Fibroblast of the conjunctiva (primary cell): ENCODE results near the gene HIGD1C.
"Not testable (repeated sequence)": the region's sequence is repeated elsewhere in the genome, so short reads cannot be mapped to it uniquely, and the experiment has no call there.

Experiments
- DNase-seq: peaks from one replicate; pipeline ENCODE4 v3.0.0-alpha.2; 2010; ENCODE audit warnings: low read depth

HIGD1C gene

DNA sequence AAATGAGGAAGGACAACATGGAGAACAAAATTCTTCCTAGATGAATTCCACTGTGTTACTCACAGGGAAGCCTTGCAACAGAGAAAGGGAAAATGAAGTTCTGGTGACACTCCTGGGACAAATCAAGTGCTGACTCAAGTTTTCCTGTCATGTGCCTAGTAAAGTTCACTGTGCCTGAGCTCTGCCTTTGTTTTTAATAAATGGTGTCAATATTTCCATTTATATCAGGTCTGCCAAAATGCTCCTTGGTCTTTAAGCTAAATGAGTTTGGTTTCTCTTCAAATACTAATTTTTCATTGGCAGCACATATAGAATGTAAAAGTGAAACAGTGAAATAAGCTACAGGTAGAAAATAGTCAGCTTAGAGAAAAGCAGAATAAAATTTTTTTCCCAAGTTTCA lies 33.0 kb downstream of the HIGD1C start:
- DNase-seq: peak; percentile 68

DNA sequence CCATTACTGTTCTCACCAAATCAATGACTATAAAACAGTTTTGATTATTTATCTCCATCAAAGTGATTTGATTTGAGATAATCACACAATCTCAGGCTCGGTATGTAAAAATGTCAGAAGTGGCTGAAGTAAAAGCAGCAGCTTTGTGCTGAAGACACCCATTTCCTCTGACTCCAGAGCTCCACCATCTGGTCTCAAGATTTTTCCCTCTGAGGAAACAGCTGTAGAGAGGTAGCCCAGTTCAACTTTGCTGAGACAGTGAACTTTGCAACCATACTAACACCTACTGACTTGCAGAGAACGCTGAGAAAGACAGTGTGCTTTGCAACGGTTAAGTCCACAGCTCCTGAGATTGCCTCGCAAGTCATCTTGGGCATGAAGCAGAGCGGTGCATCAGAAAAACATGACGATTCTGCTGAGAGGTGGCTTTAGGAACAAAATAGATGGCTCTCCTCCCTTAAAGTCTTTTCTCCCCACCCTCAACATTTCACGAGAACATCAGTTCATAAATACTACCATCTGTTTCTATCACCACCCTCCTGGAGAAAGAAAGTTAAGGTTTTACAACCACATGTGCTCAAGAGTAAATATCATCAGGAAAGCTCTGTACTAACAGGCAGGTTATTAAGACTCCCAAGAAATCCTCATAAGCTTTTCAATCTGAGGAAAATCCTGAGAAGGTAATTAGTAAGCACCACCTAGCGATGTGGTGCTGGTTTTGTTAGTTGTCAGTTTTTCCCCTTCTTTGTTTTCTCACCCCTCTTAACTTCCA lies 34.8 kb downstream of the HIGD1C start:
- peak; percentile 57 for DNase-seq

DNA sequence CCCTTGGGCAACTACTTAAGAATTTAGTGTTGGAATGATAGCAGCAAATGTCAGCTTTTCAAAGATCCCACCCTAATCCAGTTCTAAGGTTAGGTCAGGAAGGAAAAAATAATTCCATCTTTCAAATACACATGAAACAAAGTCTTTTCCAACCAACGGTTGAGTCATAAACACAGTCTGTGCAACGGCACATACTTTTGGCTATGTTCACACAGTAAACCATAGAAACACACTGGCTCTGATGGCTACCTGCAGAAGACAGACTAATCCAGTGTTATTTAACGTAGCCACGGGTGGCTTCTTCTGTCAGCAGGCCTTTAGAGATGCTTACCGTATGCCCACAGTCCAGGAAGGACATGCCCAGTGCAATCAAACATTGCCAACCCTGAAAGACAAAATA lies 35.7 kb downstream of the HIGD1C start:
- no peak for DNase-seq

DNA sequence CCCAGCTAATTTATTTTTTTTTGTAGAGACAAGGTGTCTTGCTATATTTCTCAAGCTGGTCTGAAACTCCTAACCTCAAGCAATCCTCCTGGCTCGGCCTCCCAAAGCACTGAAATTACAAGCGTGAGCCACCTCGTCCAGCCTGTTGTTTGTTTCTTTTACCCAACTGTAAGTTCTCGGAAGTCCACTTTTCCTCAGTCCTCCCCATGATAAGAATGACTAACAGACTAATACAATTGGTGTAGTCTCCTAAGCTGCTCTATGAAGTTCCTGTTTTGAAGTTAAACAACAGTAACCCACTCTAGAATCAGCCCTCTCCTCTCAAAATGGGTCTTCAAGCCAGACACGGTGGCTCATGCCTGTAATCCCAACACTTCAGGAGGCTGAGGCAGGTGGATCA lies 36.5 kb downstream of the HIGD1C start:
- DNase-seq: no peak

DNA sequence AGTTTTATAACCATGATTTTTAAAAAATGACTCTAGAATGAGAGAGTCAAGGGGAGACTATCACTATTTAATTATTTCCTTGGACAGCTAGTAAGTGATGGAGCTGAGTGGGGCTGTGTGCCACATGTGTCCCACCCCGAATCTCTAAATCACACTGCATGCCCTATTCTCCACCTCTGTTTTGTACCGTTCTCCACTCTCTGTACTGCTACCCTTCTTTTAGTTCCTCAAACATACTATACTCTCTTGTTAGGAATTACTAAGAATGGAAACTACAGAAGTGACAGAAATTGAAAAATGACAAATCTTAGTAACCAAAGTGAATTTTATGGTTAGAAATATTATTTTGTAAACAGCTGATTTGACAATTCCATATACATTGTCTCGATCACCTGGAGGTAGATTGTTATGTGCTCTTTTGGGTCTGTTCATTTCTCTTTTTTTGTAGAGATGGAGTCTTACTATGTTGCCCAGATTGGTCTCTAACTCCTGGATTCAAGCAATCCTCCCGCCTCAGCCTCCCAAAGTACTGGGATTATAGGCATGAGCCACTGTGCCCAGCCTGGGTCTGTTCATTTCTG lies 37.9 kb downstream of the HIGD1C start:
- no peak for DNase-seq

DNA sequence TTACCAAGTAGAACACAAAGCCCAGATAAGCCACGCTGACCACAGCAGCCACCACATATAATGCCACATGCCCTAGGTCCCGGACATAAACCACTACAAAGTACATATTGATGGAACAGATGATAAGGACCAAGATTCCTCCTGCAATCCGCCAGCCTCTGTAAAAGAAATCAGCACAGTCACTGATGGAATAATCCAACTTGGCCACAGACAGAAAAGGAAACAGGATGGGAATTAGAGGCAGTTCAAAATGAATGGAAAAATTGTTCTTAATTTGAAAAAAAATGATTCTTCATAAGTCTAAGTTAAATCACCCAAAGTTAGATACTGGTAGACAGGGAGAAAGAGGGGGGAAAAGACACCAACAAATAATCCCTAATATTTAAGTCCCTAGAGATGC lies 38.4 kb downstream of the HIGD1C start:
- DNase-seq: no peak

DNA sequence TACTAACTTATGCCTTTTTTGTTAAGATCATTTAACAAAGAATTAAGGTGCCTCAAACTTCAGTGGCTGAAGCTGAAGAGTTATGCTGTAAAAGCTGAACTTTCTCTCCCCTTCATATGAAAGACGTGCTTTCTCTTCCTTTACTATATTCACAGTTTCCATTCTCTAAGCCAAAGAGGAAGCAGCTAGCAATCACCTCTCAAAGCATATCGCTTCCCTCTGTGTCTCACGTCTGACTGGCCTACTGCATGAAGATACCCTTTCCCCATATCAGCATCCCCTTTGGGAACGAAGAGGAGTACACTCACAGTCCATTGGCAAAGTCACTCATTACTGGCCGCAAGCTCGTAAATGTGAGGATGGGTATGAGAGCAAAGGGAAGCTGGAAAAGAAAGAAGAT lies 38.9 kb downstream of the HIGD1C start:
- no peak for DNase-seq

DNA sequence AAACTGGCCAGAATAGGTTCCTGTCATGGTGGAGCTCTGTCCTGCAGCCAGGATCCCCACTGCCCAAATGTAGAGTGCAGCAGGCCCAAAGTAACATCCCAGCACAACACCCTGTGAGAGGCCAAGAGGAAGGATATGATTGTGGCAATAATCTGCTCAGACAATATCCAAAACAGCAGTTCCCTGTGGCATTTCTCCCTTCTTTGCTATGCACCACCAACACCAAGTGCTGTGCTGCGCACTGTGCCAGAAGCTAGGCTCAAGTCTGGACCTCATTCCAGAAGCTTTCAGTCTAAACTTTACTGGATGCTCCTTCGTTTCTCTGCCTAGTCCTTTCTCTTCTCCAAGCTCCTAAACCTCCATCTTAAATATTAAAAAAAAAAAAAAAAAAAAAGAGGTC lies 40.5 kb downstream of the HIGD1C start:
- no peak for DNase-seq

DNA sequence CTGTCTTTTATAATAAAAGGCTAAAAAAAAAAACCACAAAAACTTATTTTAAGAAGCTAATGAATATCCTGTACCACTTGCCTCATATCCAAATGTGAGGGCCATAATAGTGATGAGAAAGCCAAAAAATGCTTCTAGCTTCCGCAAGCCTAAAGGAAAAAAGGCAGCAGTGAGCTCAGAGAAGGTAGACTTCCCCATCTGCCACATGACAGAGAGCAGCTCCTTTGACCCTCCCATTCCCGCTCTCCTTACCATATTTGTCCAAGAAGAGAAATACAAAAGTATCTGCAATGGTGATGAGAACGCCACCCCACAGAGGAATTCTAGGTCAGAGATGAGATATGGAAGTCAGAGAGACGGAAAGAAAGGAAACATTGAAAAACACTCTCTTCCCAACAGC lies 46.7 kb downstream of the HIGD1C start:
- DNase-seq: no peak

DNA sequence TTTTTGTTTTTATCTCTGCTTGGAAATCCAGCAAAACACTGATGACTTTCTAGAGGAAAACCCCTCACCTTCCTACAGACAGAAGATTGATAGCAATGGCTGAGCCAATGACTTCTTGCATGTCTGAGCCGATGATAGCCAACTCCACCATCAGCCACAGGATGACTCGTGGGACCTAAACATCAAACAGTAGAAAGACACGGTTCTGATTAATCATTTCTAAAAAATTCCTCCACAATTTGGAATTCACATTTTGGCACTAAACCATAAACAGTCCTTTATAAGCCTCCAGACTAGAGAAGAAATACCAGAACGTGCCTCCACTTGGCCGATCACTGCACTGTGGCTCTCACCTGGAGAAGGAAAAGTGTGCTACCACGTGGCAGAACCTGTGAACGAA lies 47.9 kb downstream of the HIGD1C start:
- DNase-seq: no peak

DNA sequence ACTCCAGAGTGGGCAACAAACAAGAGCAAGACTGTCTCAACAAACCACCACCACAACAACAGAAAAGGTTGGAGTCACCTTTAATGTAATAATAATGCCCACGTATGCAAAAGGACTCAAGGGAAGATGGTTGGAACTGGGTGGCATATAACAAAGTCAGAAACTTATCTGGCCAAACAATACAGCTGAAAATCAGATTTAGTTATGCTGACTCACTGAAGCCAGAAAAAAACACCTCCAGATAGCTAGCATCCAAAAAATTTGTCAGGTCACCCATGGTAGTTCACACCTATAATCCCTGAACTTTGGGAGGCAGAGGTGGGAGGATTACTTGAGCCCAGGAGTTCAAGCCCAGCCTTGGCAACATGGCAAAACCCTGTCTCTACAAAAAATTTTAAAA lies 49.5 kb downstream of the HIGD1C start:
- DNase-seq: no peak

DNA sequence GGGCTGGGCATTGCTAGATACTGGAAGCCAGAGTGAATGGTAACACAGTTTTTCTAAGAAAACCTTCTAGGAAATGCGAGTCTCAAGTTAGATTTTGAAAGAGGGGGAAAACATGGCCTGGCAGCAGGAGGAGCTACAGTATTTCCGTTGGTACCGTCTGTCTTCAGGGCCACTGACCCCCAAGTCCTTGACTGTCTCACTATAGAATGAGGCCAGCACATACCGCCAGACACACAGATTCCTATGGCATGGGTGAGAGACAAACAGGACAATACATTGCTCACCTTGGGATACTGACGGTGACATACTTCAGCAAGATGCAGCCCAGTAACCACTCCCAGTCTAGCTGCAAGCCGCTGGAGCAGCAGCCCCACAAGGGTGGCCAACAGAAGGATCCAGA lies 52.2 kb downstream of the HIGD1C start:
- DNase-seq: no peak

DNA sequence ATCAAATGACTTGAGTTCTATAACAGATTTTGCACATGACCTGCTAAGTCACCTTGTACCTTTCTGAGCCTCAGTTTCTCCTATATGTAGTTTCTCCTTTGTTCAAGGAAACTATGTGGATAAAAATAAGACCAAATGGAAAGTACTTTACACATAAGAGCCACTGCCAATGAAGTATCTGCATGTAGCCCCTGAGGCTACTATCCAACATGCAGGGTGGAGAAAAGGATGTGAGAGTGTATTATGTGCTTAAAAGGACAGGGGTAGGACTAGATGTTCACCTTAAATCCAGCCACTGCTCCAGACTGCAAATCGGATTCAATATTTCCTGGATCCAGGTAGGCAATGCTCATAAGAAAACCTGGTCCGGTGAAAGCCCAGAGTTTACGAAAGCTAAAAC lies 52.7 kb downstream of the HIGD1C start:
- no peak for DNase-seq

DNA sequence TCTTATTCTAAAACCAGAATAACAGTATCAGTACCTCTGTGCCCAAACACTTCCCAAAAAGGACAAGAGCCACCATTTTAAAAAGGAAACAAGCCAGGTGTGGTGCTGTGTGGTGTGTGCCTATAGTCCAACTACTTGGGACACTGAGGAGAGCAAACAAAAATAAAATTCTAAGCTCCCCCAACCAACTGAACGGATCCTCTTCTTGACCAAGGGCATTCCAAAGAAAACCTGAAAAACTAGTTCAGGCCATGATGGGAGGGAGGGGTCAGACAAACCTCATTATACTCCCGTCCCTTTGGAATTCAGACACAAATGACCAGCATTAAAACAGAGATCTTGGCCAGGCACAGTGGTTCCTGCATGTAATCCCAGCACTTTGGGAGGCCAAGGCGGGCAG lies 53.3 kb downstream of the HIGD1C start:
- no peak for DNase-seq

DNA sequence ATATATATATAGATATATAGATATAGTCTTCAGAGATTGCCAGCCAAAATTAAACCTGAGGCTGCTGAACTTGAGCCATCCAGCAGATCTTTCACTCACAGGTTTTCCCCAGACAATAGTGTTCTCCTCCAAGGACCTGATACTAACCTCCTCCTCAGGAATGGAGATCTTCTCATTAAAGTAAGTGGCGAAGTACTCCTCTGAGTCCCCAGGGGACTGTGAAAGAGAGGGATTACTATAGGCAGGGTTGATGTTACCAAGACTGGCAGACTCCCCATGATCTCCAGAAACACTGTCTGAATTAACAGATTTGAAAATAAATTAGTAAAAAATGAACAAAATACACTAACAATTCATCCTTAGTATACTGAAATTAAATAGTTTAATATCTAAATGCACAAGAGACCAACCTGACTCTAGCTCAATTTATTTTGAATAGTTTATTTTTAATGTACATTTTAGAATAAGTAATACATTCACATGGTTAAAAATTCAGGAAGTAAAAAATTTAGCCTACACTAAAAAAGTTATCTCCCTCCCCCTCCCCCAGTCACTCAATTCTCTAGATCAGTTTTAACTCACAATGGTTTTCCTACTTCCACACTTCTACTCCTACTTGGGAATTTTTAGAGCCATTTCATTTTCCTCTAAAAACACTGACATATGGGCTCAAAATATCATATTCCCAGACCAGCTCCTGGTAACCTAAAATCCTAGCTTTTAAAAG lies 56.1 kb downstream of the HIGD1C start:
- DNase-seq: no peak

DNA sequence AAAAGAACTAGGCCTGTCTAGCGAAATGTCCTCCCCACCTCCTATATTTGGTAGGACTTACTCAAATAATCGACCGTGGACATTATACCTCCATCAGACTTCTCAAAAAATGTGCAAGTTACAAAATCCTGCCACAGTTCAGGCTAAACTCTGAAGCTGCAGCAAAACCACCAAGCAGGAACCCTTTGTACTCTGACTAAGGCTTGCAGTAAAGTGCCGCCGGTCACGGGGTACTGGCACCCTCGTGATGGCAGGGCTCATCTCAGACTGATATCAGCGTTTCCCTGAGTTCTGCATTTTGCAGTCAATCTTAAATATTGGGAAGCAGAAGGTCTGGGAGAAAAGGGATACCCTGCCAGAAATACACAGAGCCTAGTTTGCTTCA lies 56.7 kb downstream of the HIGD1C start:
- DNase-seq: no peak

DNA sequence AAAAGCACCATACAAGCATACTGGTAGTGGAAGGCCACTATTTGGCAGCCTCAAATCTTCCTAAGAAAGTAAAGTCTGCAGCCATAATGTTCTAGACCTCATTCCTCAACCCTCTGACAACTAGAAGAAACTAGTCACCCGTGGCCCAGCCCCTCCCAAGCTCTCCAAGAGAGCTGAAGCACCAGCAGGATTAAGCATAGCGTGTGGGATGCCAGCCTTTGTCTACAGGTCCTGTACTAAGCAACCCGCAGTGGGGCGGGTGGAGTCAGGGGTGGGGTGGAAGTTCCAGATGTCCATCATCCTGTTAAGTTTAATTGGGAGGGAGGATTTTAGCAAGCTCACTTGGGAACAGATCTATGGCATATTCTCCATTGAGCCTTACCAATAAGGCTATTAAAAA lies 59.6 kb downstream of the HIGD1C start:
- no peak for DNase-seq

DNA sequence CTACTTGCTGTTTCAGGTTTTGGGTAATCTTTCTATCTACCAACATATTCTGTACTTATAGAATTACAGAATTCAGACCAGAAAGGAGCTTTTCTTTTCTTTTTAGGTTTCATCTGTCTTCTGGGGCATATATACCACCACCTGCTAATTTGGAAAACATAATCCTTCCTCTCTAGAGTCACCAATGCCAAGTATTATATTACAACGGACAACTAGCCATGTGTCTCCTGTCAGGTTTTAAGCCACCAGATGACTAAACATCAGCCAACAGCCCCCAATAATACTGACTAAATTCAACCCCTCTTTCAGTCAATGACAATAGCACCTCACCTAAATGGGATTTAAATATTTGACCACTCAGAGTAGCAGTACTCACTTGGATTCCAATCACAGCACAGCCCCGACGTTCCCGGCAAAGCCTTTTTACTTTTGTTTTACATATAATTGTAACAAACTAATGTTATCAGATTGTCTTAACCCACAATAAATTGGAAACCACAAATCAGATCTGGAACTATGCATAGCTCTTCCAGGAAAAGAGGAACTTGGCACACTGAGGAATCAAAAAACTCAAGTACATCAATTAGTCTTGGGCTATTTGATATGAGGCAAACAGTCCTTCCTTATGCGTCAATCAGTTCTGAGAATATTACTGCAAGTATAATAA lies 60.4 kb downstream of the HIGD1C start:
- DNase-seq: no peak

DNA sequence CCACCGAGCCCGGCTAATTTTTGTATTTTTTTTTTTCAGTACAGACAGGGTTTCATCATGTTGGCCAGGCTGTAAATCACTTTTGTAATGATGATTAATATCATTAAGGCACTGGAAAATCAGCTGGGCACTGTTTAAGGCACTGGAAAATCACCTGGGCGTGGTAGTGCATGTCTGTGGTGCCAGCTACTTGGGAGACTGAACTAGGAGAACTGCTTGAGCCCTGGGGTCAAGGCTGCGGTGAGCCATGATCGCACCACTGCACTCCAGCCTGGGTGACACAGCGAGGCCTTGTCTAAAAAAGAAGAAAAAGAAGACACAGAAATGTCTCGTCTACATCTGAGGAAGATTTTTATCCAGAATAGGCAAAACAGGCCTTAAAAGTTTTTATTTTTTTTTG lies 61.1 kb downstream of the HIGD1C start:
- no peak for DNase-seq

DNA sequence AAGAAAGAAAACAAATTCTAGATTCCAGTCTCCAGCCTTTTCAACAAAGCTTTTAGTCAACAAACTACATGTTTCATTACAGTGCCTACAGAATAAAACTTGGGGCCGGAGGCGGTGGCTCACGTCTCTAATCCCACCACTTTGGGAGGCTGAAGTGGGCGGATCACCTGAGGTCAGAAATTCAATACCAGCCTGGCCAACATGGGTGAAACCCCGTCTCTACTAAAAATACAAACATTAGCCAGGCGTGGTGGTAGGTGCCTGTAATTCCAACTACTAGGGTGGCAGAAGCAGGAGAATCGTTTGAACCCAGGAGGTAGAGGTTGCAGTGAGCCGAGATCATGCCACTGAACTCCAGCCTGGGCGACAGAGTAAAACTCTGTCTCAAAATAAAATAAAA lies 62.1 kb downstream of the HIGD1C start:
- not testable (repeated sequence) for DNase-seq

DNA sequence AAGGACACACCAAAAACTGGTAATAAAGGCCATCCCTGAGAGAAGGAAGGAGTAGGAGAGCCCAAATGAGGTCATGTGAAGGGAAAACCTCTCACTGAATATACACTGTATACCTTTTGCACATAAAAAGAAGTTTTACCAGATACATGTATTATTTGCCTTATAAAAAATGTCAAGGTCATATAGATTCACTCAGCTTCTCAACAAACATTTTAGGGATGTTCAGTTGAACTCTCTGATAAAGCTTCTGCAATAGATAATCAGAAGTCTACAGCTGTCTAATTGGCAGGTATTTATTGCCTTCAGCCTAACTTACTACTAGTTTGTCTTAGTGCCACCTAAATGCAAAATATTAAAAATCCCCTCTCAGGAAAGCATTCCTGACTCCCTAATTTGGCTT lies 65.1 kb downstream of the HIGD1C start:
- no peak for DNase-seq

DNA sequence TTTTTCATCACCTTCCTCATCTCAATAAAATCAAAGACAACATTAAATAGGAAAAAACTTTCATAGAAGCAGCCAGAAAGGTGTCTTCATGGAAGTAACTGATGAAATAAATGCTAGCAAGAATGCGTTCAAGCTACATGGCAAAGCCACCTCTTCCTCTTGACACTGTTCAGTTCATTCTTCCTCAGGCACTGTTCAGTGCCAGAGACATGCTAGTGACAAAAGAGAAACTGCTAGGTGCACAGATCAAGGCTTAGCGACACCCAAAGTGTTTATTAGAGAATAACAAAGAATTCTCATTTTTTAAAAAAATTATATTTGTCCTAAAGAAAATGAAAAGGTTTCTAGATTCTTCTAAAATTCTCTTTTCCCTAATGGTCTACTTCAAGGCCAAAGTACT lies 66.6 kb downstream of the HIGD1C start:
- DNase-seq: no peak

DNA sequence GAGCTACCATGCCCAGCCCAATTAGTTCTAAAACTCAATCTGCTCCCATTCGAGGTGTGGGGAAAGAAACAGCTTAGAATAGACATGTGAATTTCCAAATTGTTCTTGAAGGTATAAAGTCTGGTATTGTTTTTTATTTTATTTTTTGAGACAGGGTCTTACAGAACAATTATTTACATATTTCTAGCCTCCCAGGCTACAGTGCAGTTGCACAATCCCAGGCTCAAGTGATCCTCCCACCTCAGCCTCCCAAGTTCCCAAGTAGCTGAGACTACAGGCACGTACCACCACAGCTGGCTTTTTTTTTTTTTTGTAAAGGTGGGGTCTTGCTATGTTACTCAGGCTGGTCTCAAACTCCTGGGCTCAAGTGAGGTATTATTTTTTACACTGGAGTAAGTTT lies 67.6 kb downstream of the HIGD1C start:
- DNase-seq: no peak
